Activated CD4-positive, CD25-positive, alpha-beta regulatory T cell treated with anti-CD3 and anti-CD28 coated beads, Interleukin-2, amount 50 U/mL, for 72 hours (primary cell): ENCODE measurements around the gene RGS5.
A peak's percentile ranks its signal among the peaks of the same experiment; 100 is the strongest.

Experiments
- DNase-seq: peaks from one replicate; pipeline ENCODE4 v3.0.0; 2021

Gene RGS5

DNA sequence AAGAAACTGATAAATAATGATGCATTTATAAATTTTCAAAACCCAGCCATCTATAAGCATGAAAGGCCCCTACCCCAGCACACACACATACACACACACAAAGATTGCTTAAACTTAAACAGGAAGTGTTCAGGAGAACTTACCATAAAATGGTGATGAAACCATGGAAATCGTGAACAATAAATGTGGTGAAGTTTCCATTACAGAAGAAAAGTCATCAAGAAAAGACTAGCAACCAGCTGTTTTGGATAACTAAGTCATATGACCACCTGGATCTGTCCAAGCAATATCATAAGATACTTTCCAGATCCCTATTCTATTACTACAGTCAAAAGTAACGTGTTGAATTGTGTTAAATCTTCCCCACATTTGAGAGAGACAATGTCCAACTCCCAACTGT is 24.1 kb downstream of the RGS5 start:
- DNase-seq: no peak

GRCh38 chr1:163176797-163177196 is 25.9 kb downstream of the RGS5 start:
- no peak for DNase-seq

DNA sequence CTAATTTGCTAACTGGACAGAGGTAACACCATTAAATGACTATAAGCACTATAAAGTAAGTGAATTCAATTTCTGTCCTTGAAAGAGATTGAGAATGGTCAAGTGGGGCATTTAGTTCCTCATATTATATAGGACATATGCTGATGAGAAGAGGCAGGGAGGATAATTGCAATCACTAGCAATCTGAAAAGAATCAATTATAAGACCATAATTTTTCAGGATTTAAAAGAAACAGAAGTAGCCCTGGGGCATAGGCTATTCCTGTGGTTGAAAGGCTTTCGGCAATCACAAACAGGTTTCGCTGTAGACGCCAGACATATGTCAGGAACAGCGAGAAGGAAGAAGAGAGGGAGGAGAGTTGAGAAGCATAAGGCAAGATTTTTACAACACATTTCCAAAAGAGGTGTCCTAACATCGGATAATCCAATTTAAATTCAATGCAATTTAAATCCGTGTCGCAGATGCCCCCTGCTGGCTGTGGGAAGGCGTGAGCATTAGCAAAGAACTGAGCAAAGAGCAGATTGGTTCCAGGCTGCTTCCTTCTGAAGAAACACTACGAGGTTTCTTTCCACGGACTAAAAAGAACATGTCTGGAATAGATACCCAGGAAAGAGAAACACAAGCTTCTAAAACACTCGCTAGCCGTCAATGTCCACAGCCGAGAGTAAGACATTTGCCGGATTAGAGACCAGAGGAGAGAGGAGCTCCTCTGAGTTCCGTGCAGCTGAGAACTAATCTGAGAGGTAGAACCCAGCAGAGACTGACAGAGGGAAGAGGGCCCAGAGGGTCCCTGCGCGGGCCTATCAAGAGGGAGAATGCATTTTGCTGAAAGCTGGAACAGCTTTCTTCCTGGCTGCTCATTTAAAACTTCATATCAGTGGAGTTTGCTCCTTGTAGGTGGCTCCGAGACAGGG is 27.9 kb downstream of the RGS5 start:
- peak; percentile 36 for DNase-seq

- DNase-seq: no peak
Observed at GRCh38 chr1:163173121-163173520, 29.6 kb downstream of the RGS5 start.

GRCh38 chr1:163172596-163172995 is 30.1 kb downstream of the RGS5 start:
- no peak for DNase-seq

- no peak for DNase-seq
Observed at GRCh38 chr1:163171826-163172225, 30.9 kb downstream of the RGS5 start.

- no peak for DNase-seq
Observed at GRCh38 chr1:163170975-163171676, 31.6 kb downstream of the RGS5 start.

- no peak for DNase-seq
Observed at GRCh38 chr1:163170331-163170730, 32.4 kb downstream of the RGS5 start.

GRCh38 chr1:163169553-163169952 is 33.2 kb downstream of the RGS5 start:
- no peak for DNase-seq

DNA sequence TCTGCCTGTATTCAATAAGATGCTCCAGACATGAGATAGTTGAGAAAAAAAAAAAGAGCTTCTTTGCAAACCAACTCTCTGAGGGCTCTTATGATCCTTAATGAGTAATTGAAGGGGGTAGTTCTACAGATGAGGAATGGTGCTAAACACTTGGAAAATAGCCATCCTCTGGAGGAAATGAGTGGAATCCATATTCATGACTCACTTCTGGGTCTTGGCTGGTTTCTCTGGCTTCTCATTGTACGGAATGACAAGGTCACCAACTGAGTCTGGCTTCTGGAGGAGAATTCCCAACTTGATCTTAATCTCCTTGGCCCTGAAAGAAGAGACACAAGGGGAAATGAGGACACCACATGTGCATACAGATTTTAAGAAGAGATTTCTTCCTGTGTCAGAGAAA is 34.7 kb downstream of the RGS5 start:
- DNase-seq: no peak

DNA sequence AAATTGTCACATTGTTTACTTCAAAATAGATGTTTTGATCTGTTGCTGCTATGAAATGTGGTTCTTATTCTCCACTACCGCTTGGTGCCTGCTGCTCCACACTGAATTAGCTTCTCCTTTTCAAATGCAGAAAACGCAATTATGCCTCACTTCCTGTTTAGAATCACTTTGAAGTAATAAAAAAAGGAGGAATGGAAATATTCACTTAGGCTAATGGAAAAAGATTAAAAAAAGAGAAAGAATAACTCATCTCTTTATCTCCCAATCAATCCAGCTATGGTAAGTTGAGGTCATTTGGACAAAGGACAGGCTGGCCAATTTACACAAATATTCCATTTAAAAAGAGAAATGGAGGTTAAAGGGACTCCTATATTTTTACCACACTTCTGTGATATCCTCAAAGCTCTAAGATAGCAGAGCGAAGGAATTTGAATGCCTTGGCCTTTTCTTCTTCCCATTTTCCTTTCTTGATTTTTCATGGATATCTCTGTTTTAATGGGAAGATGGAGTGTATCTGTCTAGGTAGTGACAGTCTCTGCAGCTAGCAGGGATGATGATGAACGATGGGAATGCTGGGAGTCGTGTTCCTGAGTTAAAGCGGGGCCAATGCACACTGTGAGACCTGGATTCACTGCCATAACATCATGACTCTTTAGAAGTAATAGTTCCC is 35.7 kb downstream of the RGS5 start:
- no peak for DNase-seq

GRCh38 chr1:163165119-163165518 is 37.6 kb downstream of the RGS5 start:
- DNase-seq: no peak

GRCh38 chr1:163163881-163164582 is 38.7 kb downstream of the RGS5 start:
- DNase-seq: no peak

DNA sequence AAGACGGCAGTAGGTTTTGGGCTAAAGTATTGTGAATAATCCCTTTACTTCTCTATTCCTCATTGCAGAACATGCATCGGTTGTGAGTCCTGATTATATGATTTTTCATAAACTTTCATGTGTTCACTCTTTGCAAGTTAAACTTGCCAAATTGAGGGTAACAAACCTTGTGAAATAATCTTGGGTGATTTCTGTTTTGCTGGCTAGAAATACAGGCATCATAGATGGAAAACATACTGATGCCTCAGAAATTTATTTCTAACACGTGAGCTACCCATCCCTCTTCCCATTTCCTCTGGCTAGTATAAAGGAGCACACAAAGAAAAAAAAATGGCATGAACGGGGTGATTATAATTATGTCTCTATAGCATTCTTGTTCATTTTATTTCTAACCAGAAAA is 39.6 kb downstream of the RGS5 start:
- DNase-seq: no peak

- DNase-seq: no peak
Observed at GRCh38 chr1:163162381-163162914, 40.3 kb downstream of the RGS5 start.

- DNase-seq: no peak
Observed at GRCh38 chr1:163161841-163162240, 40.9 kb downstream of the RGS5 start.

- no peak for DNase-seq
Observed at GRCh38 chr1:163161337-163161736, 41.4 kb downstream of the RGS5 start.

GRCh38 chr1:163155606-163156005 is 47.1 kb downstream of the RGS5 start:
- no peak for DNase-seq

- DNase-seq: no peak
Observed at GRCh38 chr1:163148911-163149310, 53.8 kb downstream of the RGS5 start.

- DNase-seq: no peak
Observed at GRCh38 chr1:163147019-163147418, 55.7 kb downstream of the RGS5 start.

GRCh38 chr1:163145435-163145834 is 57.3 kb downstream of the RGS5 start:
- no peak for DNase-seq

DNA sequence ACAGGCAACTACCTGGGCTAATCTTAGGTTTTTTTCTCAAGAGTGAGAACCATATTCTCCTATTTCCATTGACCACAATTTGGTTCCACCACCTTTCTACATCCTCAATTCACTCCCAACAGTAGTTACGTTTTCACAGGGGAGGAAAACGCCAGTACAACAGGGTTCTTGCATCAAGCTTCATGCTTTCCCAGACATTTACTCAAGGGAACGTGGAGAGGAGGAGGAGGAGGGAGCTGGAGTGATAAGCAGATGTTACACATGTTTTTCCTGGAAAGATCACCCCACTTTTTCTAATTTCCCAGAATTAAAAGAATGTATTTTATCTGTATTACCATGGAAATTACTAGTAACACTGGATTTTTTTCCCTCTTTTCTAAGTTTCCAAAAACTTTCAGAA is 58.3 kb downstream of the RGS5 start:
- DNase-seq: no peak

GRCh38 chr1:163142152-163142551 is 60.6 kb downstream of the RGS5 start:
- DNase-seq: no peak
